ENCODE results near the gene JAZF1.

The JAZF1 gene

GRCh38 chr7:28211006-28211405, 30.4 kb upstream of the JAZF1 start:
- Histone ChIP-seq H3K27ac (no peak overlapping the region), H3K4me3 (ENCODE audit: low read depth, low read length) (no peak overlapping the region)

GRCh38 chr7:28208506-28208905, 27.9 kb upstream of the JAZF1 start:
- no peaks in the 10 kb centered on the region for H3K4me1 ChIP-seq
- H3K79me2 ChIP-seq, result no peaks in the 10 kb centered on the region
- no peaks in the 10 kb centered on the region for H3K27me3 ChIP-seq (ENCODE audit: control insufficient read depth, insufficient read depth, low read length)
- no peak overlapping the region for H3K9ac ChIP-seq
- no peak overlapping the region for H3K4me2 ChIP-seq (ENCODE audit: low read length)
- no peak overlapping the region for H2AFZ ChIP-seq
- TF ChIP-seq CTCF (IDR thresholded peaks at IDR 0.05), result no peak
- no peak overlapping the region for H3K4me3 ChIP-seq (ENCODE audit: low read depth, low read length)
- H3K9me3 ChIP-seq (ENCODE audit: control insufficient read depth, low read length), result no peaks in the 10 kb centered on the region
- no peak overlapping the region for H3K27ac ChIP-seq
- H3K36me3 ChIP-seq (ENCODE audit: control insufficient read depth, insufficient read depth, low read length), result no peaks in the 10 kb centered on the region

More at GRCh38 chr7:28211006-28211405, 30.4 kb upstream of the JAZF1 start:
- H3K27me3 ChIP-seq (ENCODE audit: control insufficient read depth, insufficient read depth, low read length), result no peaks in the 10 kb centered on the region
- H3K79me2 ChIP-seq, result no peaks in the 10 kb centered on the region
- no peaks in the 10 kb centered on the region for H3K36me3 ChIP-seq (ENCODE audit: control insufficient read depth, insufficient read depth, low read length)
- H3K9ac ChIP-seq, result no peak overlapping the region
- H3K4me1 ChIP-seq, result no peaks in the 10 kb centered on the region
- H3K9me3 ChIP-seq (ENCODE audit: control insufficient read depth, low read length), result no peaks in the 10 kb centered on the region
- H3K4me2 ChIP-seq (ENCODE audit: low read length), result no peak overlapping the region
- H2AFZ ChIP-seq, result no peak overlapping the region
- TF ChIP-seq CTCF (IDR thresholded peaks at IDR 0.05), result no peak

GRCh38 chr7:28207486-28208158, 27.0 kb upstream of the JAZF1 start:
- TF ChIP-seq CTCF (IDR thresholded peaks at IDR 0.05), result no peak
- Histone ChIP-seq H3K36me3 (ENCODE audit: control insufficient read depth, insufficient read depth, low read length) (no peaks in the 10 kb centered on the region), H3K4me2 (ENCODE audit: low read length) (no peak overlapping the region), H3K9ac (no peak overlapping the region), H3K4me1 (no peaks in the 10 kb centered on the region), H3K4me3 (ENCODE audit: low read depth, low read length) (no peak overlapping the region), H2AFZ (no peak overlapping the region), H3K9me3 (ENCODE audit: control insufficient read depth, low read length) (no peaks in the 10 kb centered on the region), H3K79me2 (no peaks in the 10 kb centered on the region), H3K27me3 (ENCODE audit: control insufficient read depth, insufficient read depth, low read length) (no peaks in the 10 kb centered on the region), H3K27ac (no peak overlapping the region)

GRCh38 chr7:28205506-28205905, 24.9 kb upstream of the JAZF1 start:
- no peak overlapping the region for H3K27ac ChIP-seq
- H3K79me2 ChIP-seq, result no peaks in the 10 kb centered on the region
- H3K36me3 ChIP-seq (ENCODE audit: control insufficient read depth, insufficient read depth, low read length), result no peaks in the 10 kb centered on the region
- H3K9ac ChIP-seq, result no peak overlapping the region
- TF ChIP-seq CTCF (IDR thresholded peaks at IDR 0.05), result no peak
- H3K27me3 ChIP-seq (ENCODE audit: control insufficient read depth, insufficient read depth, low read length), result no peaks in the 10 kb centered on the region
- no peaks in the 10 kb centered on the region for H3K4me1 ChIP-seq
- H3K4me2 ChIP-seq (ENCODE audit: low read length), result no peak overlapping the region
- H3K9me3 ChIP-seq (ENCODE audit: control insufficient read depth, low read length), result no peaks in the 10 kb centered on the region
- no peak overlapping the region for H3K4me3 ChIP-seq (ENCODE audit: low read depth, low read length)
- no peak overlapping the region for H2AFZ ChIP-seq

All from parathyroid adenoma (tissue), 2 donors.